Fibroblast of villous mesenchyme (primary cell): Measurements from ENCODE around the gene PRKG1. TPM values are rescaled to one million over a fixed set of nuclear protein-coding genes. Genes with fewer than 3 reads are reported as not detected.

Experiments used
- DNase-seq: peaks from one replicate; pipeline ENCODE4 v3.0.0-alpha.2; 2010; ENCODE audit warnings: low read depth
- H3K4me3 ChIP-seq: 2 replicates; pipeline ENCODE4 v1.5.1; 2011; ENCODE audit warnings: low read depth, mild to moderate bottlenecking, low read length
- total RNA-seq: library from RNA; depleted of rRNA; stranded (reverse); fragments of >200 nt; gene quantifications from 2 replicates; pipeline ENCODE4 v1.2.3, GENCODE V29; 2012
- TF ChIP-seq, protein P1 (sequence below): IDR thresholded peaks from 2 replicates; pipeline ENCODE4 v1.5.1; 2012; ENCODE audit warnings: low read depth, mild to moderate bottlenecking, low read length; ENCODE audit not compliant: insufficient read depth

Gene PRKG1
- total RNA-seq, 1 donor = 19.0 TPM

DNA sequence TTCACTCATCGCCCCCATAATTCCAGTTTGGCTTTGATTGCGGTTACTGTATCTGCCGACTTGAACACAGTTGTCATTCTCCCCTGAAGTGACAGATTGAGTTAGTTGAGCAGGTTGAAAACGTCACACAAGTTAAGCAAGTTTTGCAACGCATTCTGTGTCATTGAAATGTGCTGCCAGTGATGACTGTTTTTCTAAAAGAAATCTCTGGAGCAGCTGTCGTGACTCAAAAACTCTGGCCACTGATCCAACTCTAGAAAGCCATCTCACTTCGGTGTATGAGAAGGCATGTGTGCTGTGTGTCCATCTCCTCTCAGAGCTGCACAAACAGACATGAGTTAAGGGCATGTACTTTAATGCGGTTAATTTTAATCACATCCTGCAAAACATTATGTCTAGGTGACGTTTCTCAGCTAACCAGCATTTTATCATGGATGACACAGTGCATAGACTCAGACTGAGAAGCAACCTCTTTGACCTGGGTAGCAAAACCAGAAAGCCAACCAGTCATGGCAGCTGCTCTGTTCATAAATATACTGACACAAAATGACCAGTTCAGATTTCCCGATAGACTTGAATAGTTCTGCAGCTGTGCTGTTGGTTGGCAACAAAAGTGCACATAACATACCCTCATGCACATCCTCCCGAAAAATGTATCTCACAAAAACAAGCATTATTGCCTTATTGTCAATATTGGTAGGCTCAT is 555.8 kb downstream of the PRKG1 start:
- H3K4me3 ChIP-seq = no peak overlapping the region
- DNase-seq = no peak
- TF ChIP-seq, protein P1, sequence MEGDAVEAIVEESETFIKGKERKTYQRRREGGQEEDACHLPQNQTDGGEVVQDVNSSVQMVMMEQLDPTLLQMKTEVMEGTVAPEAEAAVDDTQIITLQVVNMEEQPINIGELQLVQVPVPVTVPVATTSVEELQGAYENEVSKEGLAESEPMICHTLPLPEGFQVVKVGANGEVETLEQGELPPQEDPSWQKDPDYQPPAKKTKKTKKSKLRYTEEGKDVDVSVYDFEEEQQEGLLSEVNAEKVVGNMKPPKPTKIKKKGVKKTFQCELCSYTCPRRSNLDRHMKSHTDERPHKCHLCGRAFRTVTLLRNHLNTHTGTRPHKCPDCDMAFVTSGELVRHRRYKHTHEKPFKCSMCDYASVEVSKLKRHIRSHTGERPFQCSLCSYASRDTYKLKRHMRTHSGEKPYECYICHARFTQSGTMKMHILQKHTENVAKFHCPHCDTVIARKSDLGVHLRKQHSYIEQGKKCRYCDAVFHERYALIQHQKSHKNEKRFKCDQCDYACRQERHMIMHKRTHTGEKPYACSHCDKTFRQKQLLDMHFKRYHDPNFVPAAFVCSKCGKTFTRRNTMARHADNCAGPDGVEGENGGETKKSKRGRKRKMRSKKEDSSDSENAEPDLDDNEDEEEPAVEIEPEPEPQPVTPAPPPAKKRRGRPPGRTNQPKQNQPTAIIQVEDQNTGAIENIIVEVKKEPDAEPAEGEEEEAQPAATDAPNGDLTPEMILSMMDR = no peak

DNA sequence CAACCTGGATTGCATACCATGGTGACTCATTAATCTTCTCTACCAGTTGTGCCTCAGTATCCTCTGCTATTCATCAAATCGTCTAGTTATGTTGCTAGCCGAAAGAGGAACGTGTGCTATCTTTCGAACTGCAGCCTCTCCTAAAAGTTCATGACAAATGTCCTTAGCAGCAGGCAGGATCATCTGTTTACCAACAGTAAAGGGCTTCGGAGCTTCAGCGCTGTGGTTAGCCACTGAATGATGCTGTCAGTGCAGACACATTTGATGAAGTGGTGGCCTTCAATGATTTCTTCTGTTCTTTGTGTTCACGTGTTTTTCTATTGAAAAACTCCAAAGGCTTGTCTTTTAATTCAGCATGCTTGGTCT is 556.3 kb downstream of the PRKG1 start:
- no peak for DNase-seq
- no peak overlapping the region for H3K4me3 ChIP-seq
- TF ChIP-seq, protein P1 = no peak

DNA sequence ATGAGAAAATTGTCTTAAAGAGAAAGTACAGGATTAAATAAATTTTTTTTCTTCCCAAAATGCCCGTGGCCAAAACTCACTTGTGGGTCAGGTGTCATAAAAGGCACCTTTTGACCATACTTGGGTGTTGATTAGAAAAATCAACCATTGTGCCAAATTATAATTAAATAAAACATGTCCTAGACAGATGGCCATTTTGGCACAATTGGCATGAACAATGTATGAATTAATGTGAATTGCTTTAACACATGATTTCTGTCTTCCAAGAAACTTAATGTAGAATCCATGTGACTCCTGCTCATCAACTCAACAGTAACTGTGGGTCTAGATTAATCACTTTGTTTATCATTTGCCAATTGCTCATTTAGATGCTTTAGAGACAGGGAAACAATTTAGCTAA is 561.1 kb downstream of the PRKG1 start:
- TF ChIP-seq, protein P1 = no peak
- DNase-seq = no peak
- no peak overlapping the region for H3K4me3 ChIP-seq

DNA sequence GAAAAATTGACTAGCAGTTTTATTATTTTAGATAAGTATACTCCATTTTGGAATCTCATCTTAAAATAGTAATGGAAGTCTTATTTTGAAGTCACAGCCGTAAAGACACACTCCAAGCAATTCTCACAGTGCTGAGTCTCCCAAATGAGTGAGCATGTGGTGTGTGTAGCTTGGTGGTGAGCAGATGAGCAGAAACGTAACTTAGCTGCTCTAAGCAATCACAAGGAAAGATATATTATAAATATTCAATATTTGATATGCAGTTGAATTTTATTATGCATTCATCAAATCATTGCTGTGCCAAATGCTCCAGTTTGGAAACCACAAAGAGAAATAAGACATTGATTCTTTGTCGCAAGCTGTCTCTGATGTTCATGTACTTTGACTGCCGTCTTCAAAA is 563.9 kb downstream of the PRKG1 start:
- DNase-seq = no peak
- TF ChIP-seq, protein P1 = no peak
- H3K4me3 ChIP-seq = no peak overlapping the region

DNA sequence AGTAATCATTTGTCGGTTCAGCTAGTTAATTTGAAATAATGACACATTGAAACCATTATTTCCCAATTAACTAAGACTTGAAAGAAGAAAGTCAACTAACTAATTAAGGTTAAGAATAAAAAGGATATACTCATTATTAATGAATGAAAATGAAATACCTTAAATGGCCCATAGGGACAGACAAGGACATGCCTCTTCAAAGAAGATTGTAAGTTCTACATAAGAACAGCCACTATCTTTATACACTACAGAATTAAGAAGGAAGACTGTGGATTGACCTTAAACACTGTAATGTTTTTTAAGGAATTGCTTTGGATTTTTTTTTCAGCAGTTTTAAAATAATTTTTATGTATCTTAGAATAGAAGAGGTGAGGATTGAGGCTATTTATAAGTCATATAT is 564.5 kb downstream of the PRKG1 start:
- TF ChIP-seq, protein P1 = no peak
- no peak for DNase-seq
- no peak overlapping the region for H3K4me3 ChIP-seq

DNA sequence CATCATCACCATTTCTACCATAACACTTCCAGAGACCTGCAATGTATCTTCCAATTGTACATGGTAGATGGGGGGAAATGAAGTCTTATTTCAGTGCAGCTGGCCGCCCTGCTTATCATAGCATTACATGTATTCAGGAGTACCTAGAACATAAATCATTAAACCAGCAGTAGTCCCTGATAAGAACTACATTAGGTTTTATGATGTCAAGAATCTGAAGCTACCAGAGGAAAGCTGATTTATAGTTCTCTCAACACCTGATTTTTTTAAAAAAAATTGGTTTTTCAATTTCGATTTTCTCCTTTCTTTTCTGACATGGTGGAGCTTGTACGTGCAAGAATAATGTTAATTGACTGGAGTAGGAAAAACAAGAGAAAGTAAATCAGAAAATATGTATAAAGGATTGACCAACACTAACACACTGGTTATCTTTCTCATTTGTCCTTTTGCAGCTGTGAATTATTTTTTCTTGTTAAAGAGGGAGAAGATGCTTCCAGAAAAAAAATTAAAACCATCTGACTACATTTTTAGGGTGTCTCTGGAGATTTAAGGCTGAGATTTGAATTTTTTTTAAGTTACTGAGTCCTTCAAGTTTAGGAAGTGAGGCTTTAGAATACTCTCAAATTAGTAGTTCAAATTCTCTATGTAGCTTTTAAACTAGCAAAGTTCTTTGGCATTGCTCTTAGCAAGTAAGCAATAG is 566.0 kb downstream of the PRKG1 start:
- DNase-seq = no peak
- no peak overlapping the region for H3K4me3 ChIP-seq

More for the DNA sequence above, 566.0 kb downstream of the PRKG1 start:
- TF ChIP-seq, protein P1 = no peak
